GM23338 (cell line): ENCODE results near the gene DRAXIN. TPM values are rescaled to one million over a fixed set of nuclear protein-coding genes. Genes with fewer than 3 reads are reported as not detected.

Source experiments
- ATAC-seq: fragments of 200-7000 bp; cut with Tn5 transposase; 3 replicates; pipeline ENCODE4 v1.9.1; 2020
- DNase-seq: peaks from one replicate; pipeline ENCODE4 v3.0.0-alpha.2; 2015; ENCODE audit warnings: low spot score
- H2AFZ ChIP-seq: fragments of 200-600 bp; sonication (generic); 2 replicates; pipeline ENCODE4 v1.8.0; 2016; ENCODE audit warnings: antibody characterized with exemption, mild to moderate bottlenecking, moderate library complexity
- H3F3A ChIP-seq: fragments of 200-600 bp; sonication (generic); replicated peaks from 2 replicates; pipeline ENCODE4 v1.8.0; 2017; ENCODE audit warnings: antibody characterized with exemption, mixed run types, low read depth
- H3K27ac ChIP-seq: fragments of 200-600 bp; sonication (generic); 2 replicates; pipeline ENCODE4 v1.6.1; 2016; ENCODE audit warnings: low read depth
- H3K27me3 ChIP-seq: fragments of 200-600 bp; sonication (generic); 2 replicates; pipeline ENCODE4 v1.8.0; 2016; ENCODE audit warnings: mild to moderate bottlenecking, mixed run types, moderate library complexity; ENCODE audit not compliant: insufficient read depth
- H3K36me3 ChIP-seq: fragments of 200-600 bp; sonication (generic); 2 replicates; pipeline ENCODE4 v1.8.0; 2016; ENCODE audit warnings: mild to moderate bottlenecking; ENCODE audit not compliant: insufficient read depth
- H3K4me1 ChIP-seq: fragments of 200-600 bp; sonication (generic); 2 replicates; pipeline ENCODE4 v1.8.0; 2016; ENCODE audit warnings: mild to moderate bottlenecking, moderate library complexity; ENCODE audit not compliant: insufficient read depth
- H3K4me2 ChIP-seq: fragments of 200-600 bp; sonication (generic); 2 replicates; pipeline ENCODE4 v1.7.1; 2017; ENCODE audit warnings: mixed run types
- H3K4me3 ChIP-seq: fragments of 200-600 bp; sonication (generic); 2 replicates; pipeline ENCODE4 v1.6.1; 2016; ENCODE audit warnings: mixed run types
- H3K79me2 ChIP-seq: fragments of 200-600 bp; sonication (generic); replicated peaks from 2 replicates; pipeline ENCODE4 v1.8.0; 2017; ENCODE audit warnings: mild to moderate bottlenecking; ENCODE audit not compliant: insufficient read depth
- H3K9me2 ChIP-seq: fragments of 200-600 bp; sonication (generic); 2 replicates; pipeline ENCODE4 v1.8.0; 2017; ENCODE audit not compliant: insufficient read depth
- H4K20me1 ChIP-seq: fragments of 200-600 bp; sonication (generic); replicated peaks from 2 replicates; pipeline ENCODE4 v1.8.0; 2017; ENCODE audit warnings: mild to moderate bottlenecking; ENCODE audit not compliant: insufficient read depth
- H3K27ac Mint-ChIP-seq: 2 replicates; pipeline ENCODE4 v1.8.0; 2020; ENCODE audit warnings: inconsistent platforms, mild to moderate bottlenecking, moderate library complexity, mixed read lengths
- H3K27me3 Mint-ChIP-seq: 3 replicates; pipeline ENCODE4 v1.8.0; 2022; ENCODE audit warnings: low read depth, mild to moderate bottlenecking, moderate library complexity, mixed read lengths, inconsistent platforms; ENCODE audit not compliant: insufficient read depth, poor library complexity
- H3K36me3 Mint-ChIP-seq: 3 replicates; pipeline ENCODE4 v1.8.0; 2021; ENCODE audit warnings: low read depth, mild to moderate bottlenecking, inconsistent platforms, moderate library complexity, mixed read lengths
- H3K4me1 Mint-ChIP-seq: 3 replicates; pipeline ENCODE4 v1.8.0; 2020; ENCODE audit warnings: mild to moderate bottlenecking, inconsistent platforms, mixed read lengths
- H3K4me3 Mint-ChIP-seq: 3 replicates; pipeline ENCODE4 v1.8.0; 2021; ENCODE audit warnings: moderate library complexity, mild to moderate bottlenecking, inconsistent platforms, mixed read lengths
- H3K9me3 Mint-ChIP-seq: 3 replicates; pipeline ENCODE4 v1.8.0; 2020; ENCODE audit warnings: moderate library complexity, mild to moderate bottlenecking, inconsistent platforms, mixed read lengths
- CREB1 ChIP-seq: fragments of 250-450 bp; sonication (Bioruptor Pico); IDR thresholded peaks from 2 replicates; pipeline ENCODE4 v1.5.0; 2020; ENCODE audit warnings: low read depth, mild to moderate bottlenecking, moderate library complexity
- EZH2 ChIP-seq: fragments of 200-600 bp; sonication (generic); IDR thresholded peaks from one replicate; pipeline ENCODE4 v1.8.0; 2017; ENCODE audit warnings: antibody characterized with exemption, mild to moderate bottlenecking, low read depth; ENCODE audit not compliant: unreplicated experiment
- EZH2phosphoT487 ChIP-seq: fragments of 200-600 bp; sonication (generic); IDR thresholded peaks from one replicate; pipeline ENCODE4 v1.8.1; 2018; ENCODE audit warnings: antibody characterized with exemption; ENCODE audit not compliant: unreplicated experiment
- JUNB ChIP-seq: IDR thresholded peaks from one replicate; pipeline ENCODE4 v1.6.1; 2016; ENCODE audit warnings: antibody characterized with exemption; ENCODE audit not compliant: unreplicated experiment
- NANOG ChIP-seq: IDR thresholded peaks from 2 replicates; pipeline ENCODE4 v1.6.1; 2016; ENCODE audit warnings: antibody characterized with exemption, borderline replicate concordance
- POLR2AphosphoS5 ChIP-seq: IDR thresholded peaks from 2 replicates; pipeline ENCODE4 v1.6.1; 2016; ENCODE audit warnings: antibody characterized with exemption, low read depth
- STAT1 ChIP-seq: IDR thresholded peaks from one replicate; pipeline ENCODE4 v1.6.1; 2016; ENCODE audit warnings: antibody characterized with exemption; ENCODE audit not compliant: unreplicated experiment
- ZNF114 ChIP-seq: fragments of 250-450 bp; sonication (Bioruptor Pico); IDR thresholded peaks from 2 replicates; pipeline ENCODE4 v1.5.0; 2020; ENCODE audit warnings: mild to moderate bottlenecking, moderate library complexity
- ZNF331 ChIP-seq: fragments of 250-450 bp; sonication (Bioruptor Pico); IDR thresholded peaks from 2 replicates; pipeline ENCODE4 v1.5.0; 2020; ENCODE audit warnings: low read depth, mild to moderate bottlenecking, moderate library complexity
- polyA plus RNA-seq: library from polyadenylated mRNA; unstranded; fragments of >200 nt; fragmentation: Nextera tagmentation; extraction: Ambion mirVana; gene quantifications from 2 replicates; pipeline ENCODE4 v1.2.1, GENCODE V29; 2016
- total RNA-seq: library from RNA; depleted of rRNA; stranded (reverse); fragments of >200 nt; shearing (Covaris generic); gene quantifications from 2 replicates; pipeline ENCODE4 v1.2.3, GENCODE V29; 2014
- TF ChIP-seq, protein P1 (sequence below), 2 experiments: fragments of 200-600 bp in 1 of 2; sonication (generic) in 1 of 2; conservative IDR thresholded peaks; 2 replicates each; pipeline versions ENCODE4 v1.5.1 to v1.6.1; 2016 to 2017; ENCODE audit warnings: antibody characterized with exemption in 2 of 2, low read depth in 2 of 2, mild to moderate bottlenecking in 2 of 2, moderate library complexity in 1 of 2
- TF ChIP-seq, protein P2 (sequence below): IDR thresholded peaks from 2 replicates; pipeline ENCODE4 v1.6.1; 2016; ENCODE audit warnings: antibody characterized with exemption
- TF ChIP-seq, protein P3 (sequence below): fragments of 250-450 bp; sonication (Bioruptor Pico); IDR thresholded peaks from 2 replicates; pipeline ENCODE4 v1.5.0; 2020; ENCODE audit warnings: mild to moderate bottlenecking, moderate library complexity
- TF ChIP-seq, protein P4 (sequence below): IDR thresholded peaks from one replicate; pipeline ENCODE4 v1.6.1; 2018; ENCODE audit warnings: antibody characterized with exemption; ENCODE audit not compliant: unreplicated experiment

DRAXIN gene
- total and polyA plus RNA-seq, 2 experiments from 2014 or later = 7.6 to 23.0 TPM

DNA sequence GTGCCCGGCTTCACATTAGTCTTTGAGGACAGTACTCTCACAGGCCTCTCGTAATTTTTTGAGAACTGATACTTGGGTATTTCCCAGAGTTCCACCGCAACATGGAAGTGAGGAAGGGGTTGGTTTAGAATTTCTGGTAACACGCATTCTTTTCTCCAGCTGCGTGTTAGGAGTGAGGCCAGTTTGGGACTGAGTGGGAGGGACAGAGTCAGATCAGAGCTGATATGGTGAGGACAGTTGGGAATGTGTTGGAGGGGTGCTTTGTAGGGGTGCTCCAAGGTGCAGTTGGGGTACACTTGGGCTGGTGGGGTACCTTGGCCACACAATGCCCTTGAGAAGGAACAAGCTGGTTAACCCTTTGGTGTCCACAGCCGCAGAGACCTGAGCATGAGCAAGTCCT lies 20.8 kb upstream of the DRAXIN start:
- H3F3A ChIP-seq = peaks cover 43% of the 10 kb centered on the region
- Mint-ChIP-seq H3K27ac (no peak overlapping the region), H3K4me1 (peaks cover 7% of the 10 kb centered on the region), H3K27me3 (peaks cover 35% of the 10 kb centered on the region), H3K4me3 (no peak overlapping the region), H3K9me3 (no peaks in the 10 kb centered on the region), H3K36me3 (peaks cover 79% of the 10 kb centered on the region)
- peaks cover 24% of the 10 kb centered on the region for H3K36me3 ChIP-seq
- no peaks in the 10 kb centered on the region for H3K27me3 ChIP-seq
- DNase-seq (no peak), ATAC-seq (no peak)
- H3K27ac ChIP-seq = no peak overlapping the region
- no peak overlapping the region for H3K4me3 ChIP-seq
- no peaks in the 10 kb centered on the region for H3K9me2 ChIP-seq
- no peak overlapping the region for H3K4me2 ChIP-seq
- no peaks in the 10 kb centered on the region for H3K79me2 ChIP-seq
- H4K20me1 ChIP-seq = peaks cover 16% of the 10 kb centered on the region
- H3K4me1 ChIP-seq = no peaks in the 10 kb centered on the region
- H2AFZ ChIP-seq = no peak overlapping the region
- TF ChIP-seq ZNF331 (CRISPR knock-in tag) (no peak), CREB1 (CRISPR knock-in tag) (no peak), ZNF114 (CRISPR knock-in tag) (no peak), EZH2 (no peak), EZH2phosphoT487 (no peak), JUNB (no peak), NANOG (no peak), STAT1 (no peak), POLR2AphosphoS5 (no peak)
- TF ChIP-seq, protein P1, sequence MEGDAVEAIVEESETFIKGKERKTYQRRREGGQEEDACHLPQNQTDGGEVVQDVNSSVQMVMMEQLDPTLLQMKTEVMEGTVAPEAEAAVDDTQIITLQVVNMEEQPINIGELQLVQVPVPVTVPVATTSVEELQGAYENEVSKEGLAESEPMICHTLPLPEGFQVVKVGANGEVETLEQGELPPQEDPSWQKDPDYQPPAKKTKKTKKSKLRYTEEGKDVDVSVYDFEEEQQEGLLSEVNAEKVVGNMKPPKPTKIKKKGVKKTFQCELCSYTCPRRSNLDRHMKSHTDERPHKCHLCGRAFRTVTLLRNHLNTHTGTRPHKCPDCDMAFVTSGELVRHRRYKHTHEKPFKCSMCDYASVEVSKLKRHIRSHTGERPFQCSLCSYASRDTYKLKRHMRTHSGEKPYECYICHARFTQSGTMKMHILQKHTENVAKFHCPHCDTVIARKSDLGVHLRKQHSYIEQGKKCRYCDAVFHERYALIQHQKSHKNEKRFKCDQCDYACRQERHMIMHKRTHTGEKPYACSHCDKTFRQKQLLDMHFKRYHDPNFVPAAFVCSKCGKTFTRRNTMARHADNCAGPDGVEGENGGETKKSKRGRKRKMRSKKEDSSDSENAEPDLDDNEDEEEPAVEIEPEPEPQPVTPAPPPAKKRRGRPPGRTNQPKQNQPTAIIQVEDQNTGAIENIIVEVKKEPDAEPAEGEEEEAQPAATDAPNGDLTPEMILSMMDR (conservative IDR thresholded peaks at IDR 0.05; ENCODE audit: low read depth in 2 of 2) = no peak
- TF ChIP-seq, protein P2, sequence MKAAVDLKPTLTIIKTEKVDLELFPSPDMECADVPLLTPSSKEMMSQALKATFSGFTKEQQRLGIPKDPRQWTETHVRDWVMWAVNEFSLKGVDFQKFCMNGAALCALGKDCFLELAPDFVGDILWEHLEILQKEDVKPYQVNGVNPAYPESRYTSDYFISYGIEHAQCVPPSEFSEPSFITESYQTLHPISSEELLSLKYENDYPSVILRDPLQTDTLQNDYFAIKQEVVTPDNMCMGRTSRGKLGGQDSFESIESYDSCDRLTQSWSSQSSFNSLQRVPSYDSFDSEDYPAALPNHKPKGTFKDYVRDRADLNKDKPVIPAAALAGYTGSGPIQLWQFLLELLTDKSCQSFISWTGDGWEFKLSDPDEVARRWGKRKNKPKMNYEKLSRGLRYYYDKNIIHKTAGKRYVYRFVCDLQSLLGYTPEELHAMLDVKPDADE = no peak
- TF ChIP-seq, protein P3, sequence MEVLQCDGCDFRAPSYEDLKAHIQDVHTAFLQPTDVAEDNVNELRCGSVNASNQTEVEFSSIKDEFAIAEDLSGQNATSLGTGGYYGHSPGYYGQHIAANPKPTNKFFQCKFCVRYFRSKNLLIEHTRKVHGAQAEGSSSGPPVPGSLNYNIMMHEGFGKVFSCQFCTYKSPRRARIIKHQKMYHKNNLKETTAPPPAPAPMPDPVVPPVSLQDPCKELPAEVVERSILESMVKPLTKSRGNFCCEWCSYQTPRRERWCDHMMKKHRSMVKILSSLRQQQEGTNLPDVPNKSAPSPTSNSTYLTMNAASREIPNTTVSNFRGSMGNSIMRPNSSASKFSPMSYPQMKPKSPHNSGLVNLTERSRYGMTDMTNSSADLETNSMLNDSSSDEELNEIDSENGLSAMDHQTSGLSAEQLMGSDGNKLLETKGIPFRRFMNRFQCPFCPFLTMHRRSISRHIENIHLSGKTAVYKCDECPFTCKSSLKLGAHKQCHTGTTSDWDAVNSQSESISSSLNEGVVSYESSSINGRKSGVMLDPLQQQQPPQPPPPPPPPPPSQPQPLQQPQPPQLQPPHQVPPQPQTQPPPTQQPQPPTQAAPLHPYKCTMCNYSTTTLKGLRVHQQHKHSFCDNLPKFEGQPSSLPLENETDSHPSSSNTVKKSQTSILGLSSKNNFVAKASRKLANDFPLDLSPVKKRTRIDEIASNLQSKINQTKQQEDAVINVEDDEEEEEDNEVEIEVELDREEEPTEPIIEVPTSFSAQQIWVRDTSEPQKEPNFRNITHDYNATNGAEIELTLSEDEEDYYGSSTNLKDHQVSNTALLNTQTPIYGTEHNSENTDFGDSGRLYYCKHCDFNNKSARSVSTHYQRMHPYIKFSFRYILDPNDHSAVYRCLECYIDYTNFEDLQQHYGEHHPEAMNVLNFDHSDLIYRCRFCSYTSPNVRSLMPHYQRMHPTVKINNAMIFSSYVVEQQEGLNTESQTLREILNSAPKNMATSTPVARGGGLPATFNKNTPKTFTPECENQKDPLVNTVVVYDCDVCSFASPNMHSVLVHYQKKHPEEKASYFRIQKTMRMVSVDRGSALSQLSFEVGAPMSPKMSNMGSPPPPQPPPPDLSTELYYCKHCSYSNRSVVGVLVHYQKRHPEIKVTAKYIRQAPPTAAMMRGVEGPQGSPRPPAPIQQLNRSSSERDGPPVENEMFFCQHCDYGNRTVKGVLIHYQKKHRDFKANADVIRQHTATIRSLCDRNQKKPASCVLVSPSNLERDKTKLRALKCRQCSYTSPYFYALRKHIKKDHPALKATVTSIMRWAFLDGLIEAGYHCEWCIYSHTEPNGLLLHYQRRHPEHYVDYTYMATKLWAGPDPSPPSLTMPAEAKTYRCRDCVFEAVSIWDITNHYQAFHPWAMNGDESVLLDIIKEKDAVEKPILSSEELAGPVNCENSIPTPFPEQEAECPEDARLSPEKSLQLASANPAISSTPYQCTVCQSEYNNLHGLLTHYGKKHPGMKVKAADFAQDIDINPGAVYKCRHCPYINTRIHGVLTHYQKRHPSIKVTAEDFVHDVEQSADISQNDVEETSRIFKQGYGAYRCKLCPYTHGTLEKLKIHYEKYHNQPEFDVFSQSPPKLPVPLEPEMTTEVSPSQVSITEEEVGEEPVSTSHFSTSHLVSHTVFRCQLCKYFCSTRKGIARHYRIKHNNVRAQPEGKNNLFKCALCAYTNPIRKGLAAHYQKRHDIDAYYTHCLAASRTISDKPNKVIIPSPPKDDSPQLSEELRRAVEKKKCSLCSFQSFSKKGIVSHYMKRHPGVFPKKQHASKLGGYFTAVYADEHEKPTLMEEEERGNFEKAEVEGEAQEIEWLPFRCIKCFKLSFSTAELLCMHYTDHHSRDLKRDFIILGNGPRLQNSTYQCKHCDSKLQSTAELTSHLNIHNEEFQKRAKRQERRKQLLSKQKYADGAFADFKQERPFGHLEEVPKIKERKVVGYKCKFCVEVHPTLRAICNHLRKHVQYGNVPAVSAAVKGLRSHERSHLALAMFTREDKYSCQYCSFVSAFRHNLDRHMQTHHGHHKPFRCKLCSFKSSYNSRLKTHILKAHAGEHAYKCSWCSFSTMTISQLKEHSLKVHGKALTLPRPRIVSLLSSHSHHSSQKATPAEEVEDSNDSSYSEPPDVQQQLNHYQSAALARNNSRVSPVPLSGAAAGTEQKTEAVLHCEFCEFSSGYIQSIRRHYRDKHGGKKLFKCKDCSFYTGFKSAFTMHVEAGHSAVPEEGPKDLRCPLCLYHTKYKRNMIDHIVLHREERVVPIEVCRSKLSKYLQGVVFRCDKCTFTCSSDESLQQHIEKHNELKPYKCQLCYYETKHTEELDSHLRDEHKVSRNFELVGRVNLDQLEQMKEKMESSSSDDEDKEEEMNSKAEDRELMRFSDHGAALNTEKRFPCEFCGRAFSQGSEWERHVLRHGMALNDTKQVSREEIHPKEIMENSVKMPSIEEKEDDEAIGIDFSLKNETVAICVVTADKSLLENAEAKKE (CRISPR knock-in tag) = no peak
- TF ChIP-seq, protein P4, sequence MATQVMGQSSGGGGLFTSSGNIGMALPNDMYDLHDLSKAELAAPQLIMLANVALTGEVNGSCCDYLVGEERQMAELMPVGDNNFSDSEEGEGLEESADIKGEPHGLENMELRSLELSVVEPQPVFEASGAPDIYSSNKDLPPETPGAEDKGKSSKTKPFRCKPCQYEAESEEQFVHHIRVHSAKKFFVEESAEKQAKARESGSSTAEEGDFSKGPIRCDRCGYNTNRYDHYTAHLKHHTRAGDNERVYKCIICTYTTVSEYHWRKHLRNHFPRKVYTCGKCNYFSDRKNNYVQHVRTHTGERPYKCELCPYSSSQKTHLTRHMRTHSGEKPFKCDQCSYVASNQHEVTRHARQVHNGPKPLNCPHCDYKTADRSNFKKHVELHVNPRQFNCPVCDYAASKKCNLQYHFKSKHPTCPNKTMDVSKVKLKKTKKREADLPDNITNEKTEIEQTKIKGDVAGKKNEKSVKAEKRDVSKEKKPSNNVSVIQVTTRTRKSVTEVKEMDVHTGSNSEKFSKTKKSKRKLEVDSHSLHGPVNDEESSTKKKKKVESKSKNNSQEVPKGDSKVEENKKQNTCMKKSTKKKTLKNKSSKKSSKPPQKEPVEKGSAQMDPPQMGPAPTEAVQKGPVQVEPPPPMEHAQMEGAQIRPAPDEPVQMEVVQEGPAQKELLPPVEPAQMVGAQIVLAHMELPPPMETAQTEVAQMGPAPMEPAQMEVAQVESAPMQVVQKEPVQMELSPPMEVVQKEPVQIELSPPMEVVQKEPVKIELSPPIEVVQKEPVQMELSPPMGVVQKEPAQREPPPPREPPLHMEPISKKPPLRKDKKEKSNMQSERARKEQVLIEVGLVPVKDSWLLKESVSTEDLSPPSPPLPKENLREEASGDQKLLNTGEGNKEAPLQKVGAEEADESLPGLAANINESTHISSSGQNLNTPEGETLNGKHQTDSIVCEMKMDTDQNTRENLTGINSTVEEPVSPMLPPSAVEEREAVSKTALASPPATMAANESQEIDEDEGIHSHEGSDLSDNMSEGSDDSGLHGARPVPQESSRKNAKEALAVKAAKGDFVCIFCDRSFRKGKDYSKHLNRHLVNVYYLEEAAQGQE = no peak
